Measurements from ENCODE around the gene FYB1.

DNA sequence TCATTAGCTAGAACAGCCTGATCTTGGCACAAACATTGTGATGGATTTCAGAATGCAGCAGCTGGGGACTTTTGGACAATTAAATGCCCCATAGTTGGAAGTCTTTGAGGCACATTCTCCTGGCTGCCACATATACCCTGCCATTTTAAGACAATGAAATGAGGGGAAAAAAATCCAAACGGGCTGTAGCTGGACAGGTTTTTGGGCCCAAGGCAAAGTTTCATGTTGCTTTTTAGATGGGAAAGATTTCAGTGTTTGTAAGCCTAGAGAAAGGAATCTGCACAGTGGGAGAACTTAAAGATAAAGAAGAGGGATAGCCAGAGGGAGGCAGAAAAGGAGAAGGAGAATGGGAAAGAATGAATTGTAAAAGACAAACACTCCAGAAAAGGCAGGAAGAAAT is 115.1 kb downstream of the FYB1 start:
- TF ChIP-seq RAD21 (IDR thresholded peaks at IDR 0.05 in 1 of 2, conservative IDR thresholded peaks at IDR 0.05 in 1 of 2; ENCODE audit: low read depth in 2 of 2, low read length in 2 of 2) (no peak), NRF1 (IDR thresholded peaks at IDR 0.05; ENCODE audit: low read depth, low read length) (no peak)

Data from H1 (cell line).